ENCODE results near the gene KCND3. TPM values are rescaled to one million over a fixed set of nuclear protein-coding genes. Genes with fewer than 3 reads are reported as not detected.

KCND3 gene
- total RNA-seq, 1 experiment from 2014 or later, result 0.15 TPM

DNA sequence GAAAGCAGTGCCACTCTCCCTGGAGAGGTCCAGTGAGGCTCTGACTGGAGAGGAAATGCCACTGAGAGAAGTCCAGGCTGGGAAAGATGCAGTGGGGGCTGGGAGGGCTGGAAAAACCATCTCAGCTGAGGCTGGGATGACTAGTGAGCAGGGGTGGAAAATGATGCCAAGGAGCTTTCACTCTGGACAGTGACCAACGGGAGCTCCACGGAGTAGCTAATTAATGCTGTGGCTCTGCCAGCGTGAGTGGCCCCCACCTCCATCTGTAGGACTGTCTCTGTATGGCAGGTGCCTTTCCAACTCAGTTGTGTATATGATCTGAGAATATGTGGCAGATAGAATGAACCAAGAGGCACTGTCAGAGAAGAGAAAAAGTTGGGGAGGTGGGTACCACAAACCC, 147.1 kb downstream of the KCND3 start:
- Mint-ChIP-seq H3K36me3 (ENCODE audit: insufficient read depth in 1 of 3, low read depth in 3 of 3) (no peaks in the 10 kb centered on the region), H3K9me3 (no peaks in the 10 kb centered on the region), H3K27ac (no peak overlapping the region), H3K27me3 (ENCODE audit: low read depth) (peaks cover 5% of the 10 kb centered on the region), H3K4me1 (no peaks in the 10 kb centered on the region), H3K4me3 (no peak overlapping the region)
- H2BK12ac ChIP-seq (ENCODE audit: insufficient read length, low read depth, low read length), result no peak overlapping the region
- H3K56ac ChIP-seq (ENCODE audit: insufficient read length, low read depth, low read length), result no peak overlapping the region
- DNase-seq, result no peak
- no peak overlapping the region for H2BK5ac ChIP-seq (ENCODE audit: insufficient read length, low read length)
- H4K5ac ChIP-seq (ENCODE audit: insufficient read length, low read depth, low read length), result no peak overlapping the region
- no peak overlapping the region for H3K4me2 ChIP-seq (ENCODE audit: insufficient read depth, insufficient read length, low read length)
- H3K27ac ChIP-seq (ENCODE audit: insufficient read length, low read depth, low read length), result no peak overlapping the region
- H2BK15ac ChIP-seq (ENCODE audit: low read depth, low read length), result no peak overlapping the region
- no peaks in the 10 kb centered on the region for H3K4me1 ChIP-seq (ENCODE audit: insufficient read depth, low read length)
- no CpG with 5 or more reads among the region's 3 CpGs for WGBS (ENCODE audit: extremely low coverage, insufficient read length, low lambda C conversion rate)
- H3T11ph ChIP-seq (ENCODE audit: low read length), result no peak overlapping the region
- no peaks in the 10 kb centered on the region for H4K20me1 ChIP-seq (ENCODE audit: control insufficient read depth, insufficient read depth, insufficient read length)
- no peak overlapping the region for H4K8ac ChIP-seq (replicated peaks; ENCODE audit: insufficient read length, low read depth, low read length)
- no peak overlapping the region for H3K9ac ChIP-seq (ENCODE audit: extremely low read depth, insufficient read length, low read length)
- no peak overlapping the region for H4K91ac ChIP-seq (ENCODE audit: insufficient read length, low read depth, low read length)
- no peaks in the 10 kb centered on the region for H3K23me2 ChIP-seq (ENCODE audit: insufficient read length, low read depth, low read length, poor library complexity, severe bottlenecking)
- H3K79me1 ChIP-seq (ENCODE audit: insufficient read depth, low read depth, low read length, poor library complexity, severe bottlenecking), result no peaks in the 10 kb centered on the region
- no peak overlapping the region for H3K14ac ChIP-seq (ENCODE audit: insufficient read depth, low read length)
- H3K4ac ChIP-seq (ENCODE audit: low read depth, low read length), result no peak overlapping the region
- H2AFZ ChIP-seq (ENCODE audit: low read length), result no peak overlapping the region
- H3K23ac ChIP-seq (ENCODE audit: insufficient read length, low read depth, low read length), result no peak overlapping the region
- no peak overlapping the region for H3K18ac ChIP-seq (ENCODE audit: insufficient read length, low read depth, low read length)
- H2AK5ac ChIP-seq (ENCODE audit: insufficient read length, low read length), result no peak overlapping the region
- no peaks in the 10 kb centered on the region for H3K9me3 ChIP-seq (ENCODE audit: control insufficient read depth, low read depth, low read length)
- H2BK20ac ChIP-seq (ENCODE audit: low read depth, low read length, poor library complexity, severe bottlenecking), result no peak overlapping the region
- H3K79me2 ChIP-seq (ENCODE audit: insufficient read depth, low read length), result no peaks in the 10 kb centered on the region
- H3K27me3 ChIP-seq (ENCODE audit: insufficient read depth, low read length), result no peaks in the 10 kb centered on the region
- TF ChIP-seq, protein P1, sequence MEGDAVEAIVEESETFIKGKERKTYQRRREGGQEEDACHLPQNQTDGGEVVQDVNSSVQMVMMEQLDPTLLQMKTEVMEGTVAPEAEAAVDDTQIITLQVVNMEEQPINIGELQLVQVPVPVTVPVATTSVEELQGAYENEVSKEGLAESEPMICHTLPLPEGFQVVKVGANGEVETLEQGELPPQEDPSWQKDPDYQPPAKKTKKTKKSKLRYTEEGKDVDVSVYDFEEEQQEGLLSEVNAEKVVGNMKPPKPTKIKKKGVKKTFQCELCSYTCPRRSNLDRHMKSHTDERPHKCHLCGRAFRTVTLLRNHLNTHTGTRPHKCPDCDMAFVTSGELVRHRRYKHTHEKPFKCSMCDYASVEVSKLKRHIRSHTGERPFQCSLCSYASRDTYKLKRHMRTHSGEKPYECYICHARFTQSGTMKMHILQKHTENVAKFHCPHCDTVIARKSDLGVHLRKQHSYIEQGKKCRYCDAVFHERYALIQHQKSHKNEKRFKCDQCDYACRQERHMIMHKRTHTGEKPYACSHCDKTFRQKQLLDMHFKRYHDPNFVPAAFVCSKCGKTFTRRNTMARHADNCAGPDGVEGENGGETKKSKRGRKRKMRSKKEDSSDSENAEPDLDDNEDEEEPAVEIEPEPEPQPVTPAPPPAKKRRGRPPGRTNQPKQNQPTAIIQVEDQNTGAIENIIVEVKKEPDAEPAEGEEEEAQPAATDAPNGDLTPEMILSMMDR (conservative IDR thresholded peaks at IDR 0.05), result no peak
- no peak overlapping the region for H2BK120ac ChIP-seq (ENCODE audit: low read depth, low read length, poor library complexity, severe bottlenecking)

Measured in H9 (cell line).